Measurements from ENCODE around the gene FAM168A. TPM values are rescaled to one million over a fixed set of nuclear protein-coding genes. Genes with fewer than 3 reads are reported as not detected.
A peak's percentile ranks its signal among the peaks of the same experiment; 100 is the strongest.

Gene FAM168A
- total RNA-seq, 1 donor from 2014 or later = 19.3 TPM

DNA sequence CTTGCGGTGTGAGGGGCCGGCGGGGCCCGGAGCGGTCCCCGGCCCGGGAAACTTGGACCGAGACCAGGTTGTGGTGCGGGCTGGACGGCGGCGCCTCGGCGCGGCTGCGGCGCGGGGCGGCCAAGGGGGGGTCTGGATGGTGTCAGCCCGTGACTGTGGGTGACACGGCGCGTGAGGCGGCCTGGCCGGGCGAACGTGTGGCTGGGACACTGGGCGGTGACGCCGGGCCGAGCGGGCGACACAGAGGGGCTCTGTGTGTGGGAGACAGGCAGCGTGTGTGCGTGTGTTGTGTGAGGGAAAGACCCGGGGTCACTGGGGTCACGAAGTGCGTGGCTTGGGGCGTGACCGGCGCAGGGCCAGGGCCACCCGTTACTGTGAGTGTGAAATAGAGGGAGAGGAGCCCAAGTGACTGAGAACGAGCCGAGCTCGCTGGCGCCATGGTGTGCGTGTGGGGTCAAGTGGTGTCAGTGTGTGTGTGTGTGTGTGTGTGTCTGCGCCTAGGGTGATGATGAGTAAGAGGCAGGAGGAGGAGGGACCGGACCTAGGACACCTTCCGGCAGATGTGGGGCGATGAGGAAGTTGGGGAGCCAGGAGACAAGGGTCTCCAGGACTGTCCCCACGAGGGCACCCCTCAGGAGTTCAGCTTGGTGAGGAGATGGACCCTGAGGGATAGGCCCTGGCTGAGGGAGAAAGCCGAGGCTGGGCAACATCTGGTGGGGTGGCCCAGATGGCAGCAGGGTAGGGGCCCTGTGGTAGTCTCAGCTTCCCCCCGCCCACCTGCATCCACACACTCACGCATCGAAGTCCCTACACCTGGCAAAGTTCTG lies 220.9 kb downstream of the FAM168A start:
- Histone ChIP-seq H3F3A (ENCODE audit: low read depth) (no peaks in the 10 kb centered on the region), H3K27me3 (peaks cover 5% of the 10 kb centered on the region), H3K36me3 (no peaks in the 10 kb centered on the region), H3K4me2 (peak overlapping the region; percentile 99), H3K9me3 (ENCODE audit: low read depth) (no peaks in the 10 kb centered on the region), H3K4me3 (peak overlapping the region; percentile 93), H2AFZ (replicated peaks) (peak overlapping the region; percentile 70), H4K20me1 (ENCODE audit: low read depth) (peaks cover 44% of the 10 kb centered on the region), H3K9ac (peak overlapping the region; percentile 58), H3K27ac (no peak overlapping the region), H3K4me1 (peaks cover 12% of the 10 kb centered on the region), H3K79me2 (ENCODE audit: low read depth) (peaks cover 40% of the 10 kb centered on the region)
- DNase-seq (ENCODE audit: low spot score) = peak; percentile 58
- H3K4me3 Mint-ChIP-seq = peak overlapping the region; percentile 91
- H3K27ac Mint-ChIP-seq = peak overlapping the region; percentile 52
- no peaks in the 10 kb centered on the region for H3K36me3 Mint-ChIP-seq
- H3K4me1 Mint-ChIP-seq = peaks cover 25% of the 10 kb centered on the region
- H3K27me3 Mint-ChIP-seq (ENCODE audit: insufficient read depth, low read depth) = peaks cover 10% of the 10 kb centered on the region
- no peak for TF ChIP-seq CTCF (IDR thresholded peaks at IDR 0.05)
- no peak for TF ChIP-seq EZH2 (IDR thresholded peaks at IDR 0.05)
- no peak for TF ChIP-seq EZH2phosphoT487 (IDR thresholded peaks at IDR 0.05)
- no peaks in the 10 kb centered on the region for H3K9me3 Mint-ChIP-seq

DNA sequence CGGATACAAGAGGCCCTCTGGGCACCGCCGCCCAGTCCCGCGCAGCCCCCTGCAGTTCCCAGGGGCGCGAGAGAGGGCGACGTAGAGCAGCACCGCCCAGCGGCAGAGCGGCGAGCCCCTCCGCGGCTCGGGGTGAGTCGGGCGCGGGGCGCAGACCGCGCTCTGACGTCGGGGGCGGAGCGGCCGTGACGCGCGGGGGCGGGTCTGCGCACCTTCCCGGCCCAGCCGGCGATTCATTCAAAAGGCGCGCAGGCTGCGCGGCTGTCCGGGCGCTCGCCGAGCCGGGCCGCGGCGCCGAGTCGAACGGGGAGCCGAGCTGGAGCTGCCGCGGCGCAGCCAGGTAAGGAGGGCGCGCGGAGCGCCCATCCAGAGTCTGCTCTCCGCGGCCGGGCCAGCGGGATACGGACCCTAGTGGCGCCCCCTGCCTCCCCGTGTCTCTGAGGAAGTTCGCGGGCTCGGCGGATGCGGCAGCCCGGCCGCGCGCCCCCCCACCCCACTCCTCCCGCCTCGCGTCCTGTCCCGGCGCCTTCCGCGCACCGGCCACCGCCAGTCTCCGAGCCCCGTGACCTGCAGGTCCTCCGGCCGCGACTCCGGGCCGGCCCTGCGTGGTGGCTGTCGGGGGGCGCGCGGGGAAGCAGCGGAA lies 221.6 kb downstream of the FAM168A start, which contains the start of gene RELT:
TSS of gene RELT (plus strand) at position 240 of the 643 bp plus-strand sequence. CDS start 12,738 bp downstream, outside the sequence.
- H3K4me1 Mint-ChIP-seq = peaks cover 25% of the 10 kb centered on the region
- TF ChIP-seq CTCF (IDR thresholded peaks at IDR 0.05) (peak; percentile 78), EZH2 (IDR thresholded peaks at IDR 0.05) (no peak)

DNA sequence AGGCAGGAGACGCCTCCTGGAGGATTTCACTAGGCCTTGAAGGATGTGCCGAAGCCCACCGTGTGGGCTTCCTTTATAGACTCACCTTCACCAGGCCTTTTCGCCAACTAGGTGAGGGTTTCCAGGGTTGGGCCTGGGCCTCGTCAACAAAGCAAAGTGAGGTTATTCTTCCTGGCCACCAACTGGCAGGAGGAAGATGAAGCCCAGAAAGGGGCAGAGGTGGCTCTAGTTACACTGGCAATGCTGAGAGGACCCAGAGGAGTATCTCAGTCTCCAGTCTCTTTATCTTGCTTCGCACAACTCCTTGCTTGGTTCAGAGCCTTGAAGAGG lies 222.1 kb downstream of the FAM168A start:
- peaks cover 12% of the 10 kb centered on the region for H3K4me1 ChIP-seq
- H3K27me3 Mint-ChIP-seq (ENCODE audit: insufficient read depth, low read depth) = peaks cover 13% of the 10 kb centered on the region
- H3K27ac ChIP-seq = no peak overlapping the region
- peaks cover 34% of the 10 kb centered on the region for H4K20me1 ChIP-seq (ENCODE audit: low read depth)
- no peaks in the 10 kb centered on the region for H3F3A ChIP-seq (ENCODE audit: low read depth)
- no peak for DNase-seq (ENCODE audit: low spot score)
- no peak overlapping the region for H3K9ac ChIP-seq
- H3K4me1 Mint-ChIP-seq = peaks cover 25% of the 10 kb centered on the region
- H3K79me2 ChIP-seq (ENCODE audit: low read depth) = peaks cover 40% of the 10 kb centered on the region
- H3K4me3 ChIP-seq = no peak overlapping the region
- no peaks in the 10 kb centered on the region for H3K9me3 ChIP-seq (ENCODE audit: low read depth)
- H3K9me3 Mint-ChIP-seq = no peaks in the 10 kb centered on the region
- H2AFZ ChIP-seq (replicated peaks) = peak overlapping the region; percentile 78
- H3K27ac Mint-ChIP-seq = peak overlapping the region; percentile 76
- H3K36me3 Mint-ChIP-seq = no peaks in the 10 kb centered on the region
- H3K4me2 ChIP-seq = peak overlapping the region; percentile 21
- no peak for TF ChIP-seq CTCF (IDR thresholded peaks at IDR 0.05)
- TF ChIP-seq EZH2 (IDR thresholded peaks at IDR 0.05) = no peak
- TF ChIP-seq EZH2phosphoT487 (IDR thresholded peaks at IDR 0.05) = no peak
- H3K4me3 Mint-ChIP-seq = peak overlapping the region; percentile 82
- H3K36me3 ChIP-seq = no peaks in the 10 kb centered on the region
- H3K27me3 ChIP-seq = peaks cover 5% of the 10 kb centered on the region

More for the DNA sequence above, 221.6 kb downstream of the FAM168A start, which contains the start of gene RELT:
- Histone ChIP-seq H3K27me3 (peaks cover 5% of the 10 kb centered on the region), H3K27ac (no peak within 1 kb of the TSS), H3K4me1 (peaks cover 12% of the 10 kb centered on the region), H2AFZ (replicated peaks) (peak within 1 kb of the TSS; percentile 78), H3K4me2 (peak within 1 kb of the TSS; percentile 99), H3K36me3 (no peaks in the 10 kb centered on the region), H3K4me3 (peak within 1 kb of the TSS; percentile 93), H3F3A (ENCODE audit: low read depth) (no peaks in the 10 kb centered on the region), H3K9me3 (ENCODE audit: low read depth) (no peaks in the 10 kb centered on the region), H4K20me1 (ENCODE audit: low read depth) (peaks cover 39% of the 10 kb centered on the region), H3K79me2 (ENCODE audit: low read depth) (peaks cover 40% of the 10 kb centered on the region), H3K9ac (peak within 1 kb of the TSS; percentile 58)
- Mint-ChIP-seq H3K9me3 (no peaks in the 10 kb centered on the region), H3K27ac (peak within 1 kb of the TSS; percentile 76), H3K36me3 (no peaks in the 10 kb centered on the region), H3K4me3 (peak within 1 kb of the TSS; percentile 91), H3K27me3 (ENCODE audit: insufficient read depth, low read depth) (peaks cover 10% of the 10 kb centered on the region)
- DNase-seq (ENCODE audit: low spot score) = peak; percentile 97
